NOMO-1 (cell line): ENCODE results near the gene NCAPD2.

Experiments
- DNase-seq, 2 experiments: peaks; one replicate each; lab custom pipeline; 2025; ENCODE audit not compliant: unreplicated experiment in 2 of 2; lab: John Stamatoyannopoulos, UW

NCAPD2 gene

GRCh38 chr12:6532051-6532926 lies 38.4 kb downstream of the NCAPD2 start:
- DNase-seq = peak; percentile 72 to 85

GRCh38 chr12:6532927-6533652 lies 39.2 kb downstream of the NCAPD2 start:
- peak; percentile 68 for DNase-seq

- peak in 1 of 2 experiments; percentile 68 for DNase-seq
Observed at GRCh38 chr12:6533653-6533922, 39.7 kb downstream of the NCAPD2 start.

GRCh38 chr12:6533923-6534694 lies 40.2 kb downstream of the NCAPD2 start, which contains the start of gene GAPDH:
TSS of gene GAPDH (plus strand) at chr12:6534517. CDS start at chr12:6534833, 316 bp downstream.
- peak; percentile 95 to 99 for DNase-seq

GRCh38 chr12:6534695-6534944 lies 40.7 kb downstream of the NCAPD2 start:
- DNase-seq = no peak

- DNase-seq = peak; percentile 83 to 85
Observed at GRCh38 chr12:6534945-6535696, 41.2 kb downstream of the NCAPD2 start.

- peak in 1 of 2 experiments; percentile 16 for DNase-seq
Observed at GRCh38 chr12:6535697-6535946, 41.7 kb downstream of the NCAPD2 start.

GRCh38 chr12:6535960-6536847 lies 42.3 kb downstream of the NCAPD2 start:
- DNase-seq = no peak

- DNase-seq = no peak
Observed at GRCh38 chr12:6536894-6537579, 43.1 kb downstream of the NCAPD2 start.

GRCh38 chr12:6537580-6538419 lies 43.9 kb downstream of the NCAPD2 start:
- peak; percentile 56 to 71 for DNase-seq

- DNase-seq = no peak
Observed at GRCh38 chr12:6538420-6539313, 44.8 kb downstream of the NCAPD2 start.

- no peak for DNase-seq
Observed at GRCh38 chr12:6539314-6539682, 45.4 kb downstream of the NCAPD2 start.

GRCh38 chr12:6539707-6540134 lies 45.8 kb downstream of the NCAPD2 start:
- DNase-seq = no peak

- peak; percentile 22 to 46 for DNase-seq
Observed at GRCh38 chr12:6540181-6540877, 46.4 kb downstream of the NCAPD2 start.

- DNase-seq = no peak
Observed at GRCh38 chr12:6541371-6542165, 47.7 kb downstream of the NCAPD2 start.
